Lung (tissue), 12 donors: ENCODE results near the gene SPECC1. TPM values are rescaled to one million over a fixed set of nuclear protein-coding genes. Genes with fewer than 3 reads are reported as not detected.
"Not testable (repeated sequence)": the region's sequence is repeated elsewhere in the genome, so short reads cannot be mapped to it uniquely, and the experiment has no call there.

ENCODE experiments used
- ATAC-seq: fragments of 200-7000 bp; cut with Tn5 transposase; one replicate; pipeline ENCODE4 v1.9.1; 2020; ENCODE audit warnings: moderate number of reproducible peaks; ENCODE audit not compliant: insufficient read depth, low FRiP score
- DNase-seq, 3 donors: peaks; one replicate each; pipeline ENCODE4 v3.0.0-alpha.2; 2013 to 2017
- H3K27ac ChIP-seq, 2 donors: one replicate each; pipeline ENCODE4 v1.5.1; 2013; ENCODE audit warnings: mild to moderate bottlenecking in 2 of 2, moderate library complexity in 2 of 2, control low read depth in 1 of 2, inconsistent platforms in 1 of 2, low read depth in 1 of 2, low read length in 1 of 2
- H3K27me3 ChIP-seq, 3 donors: one replicate each; pipeline ENCODE4 v1.5.1; 2013; ENCODE audit warnings: low read length in 2 of 3; ENCODE audit not compliant: control insufficient read depth in 3 of 3, insufficient read depth in 3 of 3
- H3K36me3 ChIP-seq, 4 donors: one replicate each; pipeline ENCODE4 v1.5.1; 2013; ENCODE audit warnings: low read length in 4 of 4, mild to moderate bottlenecking in 1 of 4, moderate library complexity in 1 of 4; ENCODE audit not compliant: control insufficient read depth in 4 of 4, insufficient read depth in 4 of 4
- H3K4me1 ChIP-seq, 5 donors: one replicate each; pipeline ENCODE4 v1.5.1; 2013; ENCODE audit warnings: low read length in 5 of 5, mild to moderate bottlenecking in 2 of 5, moderate library complexity in 1 of 5; ENCODE audit not compliant: control insufficient read depth in 5 of 5, insufficient read depth in 5 of 5
- H3K4me3 ChIP-seq: one replicate; pipeline ENCODE4 v1.5.1; 2013; ENCODE audit warnings: mild to moderate bottlenecking, control low read depth, moderate library complexity
- H3K9ac ChIP-seq, 2 donors: one replicate each; pipeline ENCODE4 v1.5.1; 2013; ENCODE audit warnings: low read length in 2 of 2, control low read depth in 1 of 2; ENCODE audit not compliant: insufficient read depth in 1 of 2
- H3K9me3 ChIP-seq, 4 donors: one replicate each; pipeline ENCODE4 v1.5.1; 2013; ENCODE audit warnings: low read length in 3 of 4, mild to moderate bottlenecking in 1 of 4, moderate library complexity in 1 of 4; ENCODE audit not compliant: control insufficient read depth in 4 of 4, insufficient read depth in 3 of 4
- CTCF ChIP-seq: IDR thresholded peaks from 2 replicates; pipeline ENCODE4 v1.5.1; 2012; ENCODE audit warnings: mild to moderate bottlenecking; ENCODE audit errors: control extremely low read depth, extremely low read depth
- WGBS, 2 donors: extraction: QIAGEN DNeasy Blood & Tissue Kit; methylation state at CpG; one replicate each; pipeline ENCODE4 v1.1.7; 2013; 5-methylcytosine and 5-hydroxymethylcytosine counted together
- polyA plus RNA-seq, 2 donors: library from polyadenylated mRNA; stranded (reverse); fragments of 200-250 nt; gene quantifications; one replicate each; pipeline ENCODE4 v1.2.1, GENCODE V29; 2013
- total RNA-seq, 2 donors: library from RNA; depleted of rRNA in 1 of 2; stranded (reverse); fragments of >200 nt in 1 of 2; gene quantifications; one replicate each; pipeline ENCODE4 v1.2.1, GENCODE V29; 2014 to 2021
- donor health status: control.
- donor health status: control.
- donor health status: Bipolar disorder and iron deficiency.
- donor health status: healthy.
- donor health status: DM: yes; HTN: yes; CAD: no.

The SPECC1 gene
- total and polyA plus RNA-seq, 4 donors: 8.8 to 27.1 (median 14.7) TPM

GRCh38 chr17:20098314-20098713, 89.2 kb downstream of the SPECC1 start:
- TF ChIP-seq CTCF: no peak
- Histone ChIP-seq H3K36me3 (no peaks in the 10 kb centered on the region), H3K9ac (no peak overlapping the region), H3K27me3 (peaks cover 0 to 7% (median 0%) of the 10 kb centered on the region in 3 donors), H3K27ac (no peak overlapping the region), H3K4me1 (no peaks in the 10 kb centered on the region), H3K4me3 (no peak overlapping the region), H3K9me3 (peaks cover 0 to 2% (median 0%) of the 10 kb centered on the region in 4 donors)
- 72 to 86% methylated on average over 7 of the region's 7 CpGs for WGBS, 2 donors
- no peak for ATAC-seq
- no peak for DNase-seq

- not testable (repeated sequence) for ATAC-seq, H3K4me1 ChIP-seq, H3K4me3 ChIP-seq, H3K9me3 ChIP-seq, H3K27me3 ChIP-seq, H3K9ac ChIP-seq, DNase-seq, H3K27ac ChIP-seq, H3K36me3 ChIP-seq
- 94 to 95% methylated on average over 3 of the region's 3 CpGs for whole genome bisulfite sequencing, 2 donors
Observed at GRCh38 chr17:20100806-20101205, 91.6 kb downstream of the SPECC1 start.

- no peaks in the 10 kb centered on the region for H3K36me3 ChIP-seq
- H3K27me3 ChIP-seq: peaks cover 0 to 7% (median 0%) of the 10 kb centered on the region in 3 donors
- no peak overlapping the region for H3K27ac ChIP-seq
- no peaks in the 10 kb centered on the region for H3K4me1 ChIP-seq
- no peak overlapping the region for H3K4me3 ChIP-seq
- no peak overlapping the region for H3K9ac ChIP-seq
- no peaks in the 10 kb centered on the region for H3K9me3 ChIP-seq
- 40 to 60% methylated on average over 12 of the region's 12 CpGs for WGBS, 2 donors
- DNase-seq (peak in 2 of 3 donors; percentile 28 to 32), ATAC-seq (no peak)
- TF ChIP-seq CTCF: no peak
Observed at GRCh38 chr17:20103454-20104446, 94.6 kb downstream of the SPECC1 start.

- H3K36me3 ChIP-seq: no peaks in the 10 kb centered on the region
- no peaks in the 10 kb centered on the region for H3K9me3 ChIP-seq
- ATAC-seq: no peak
- H3K27me3 ChIP-seq: peaks cover 0 to 7% (median 0%) of the 10 kb centered on the region in 3 donors
- H3K27ac ChIP-seq: no peak overlapping the region
- H3K4me1 ChIP-seq: no peaks in the 10 kb centered on the region
- no peak for TF ChIP-seq CTCF
- 77 to 79% methylated on average over 8 of the region's 8 CpGs for WGBS, 2 donors
- H3K9ac ChIP-seq: no peak overlapping the region
- H3K4me3 ChIP-seq: no peak overlapping the region
- no peak for DNase-seq
Observed at GRCh38 chr17:20105539-20106280, 96.6 kb downstream of the SPECC1 start.

GRCh38 chr17:20106446-20106845, 97.3 kb downstream of the SPECC1 start:
- H3K36me3 ChIP-seq, ATAC-seq, H3K9me3 ChIP-seq, H3K27me3 ChIP-seq, H3K4me3 ChIP-seq, DNase-seq, H3K27ac ChIP-seq, H3K4me1 ChIP-seq, H3K9ac ChIP-seq: not testable (repeated sequence)
